Ovary (tissue), 9 donors: ENCODE measurements around the gene SPACA7. TPM values are rescaled to one million over a fixed set of nuclear protein-coding genes. Genes with fewer than 3 reads are reported as not detected.
"Not testable (repeated sequence)": the region's sequence is repeated elsewhere in the genome, so short reads cannot be mapped to it uniquely, and the experiment has no call there.

ENCODE experiments used
- DNase-seq, 5 donors: peaks; one replicate each; pipeline ENCODE4 v3.0.0-alpha.2; 2019 to 2020
- H3K27ac ChIP-seq, 2 donors: fragments of 200-600 bp; one replicate each; pipeline versions ENCODE4 v1.5.1 to v1.8.0; 2019 to 2022
- H3K27me3 ChIP-seq: fragments of 200-600 bp; one replicate; pipeline ENCODE4 v1.8.0; 2022
- H3K36me3 ChIP-seq: fragments of 200-600 bp; sonication (generic); one replicate; pipeline ENCODE4 v1.5.1; 2019
- H3K4me1 ChIP-seq: one replicate; pipeline ENCODE4 v1.8.1; 2013; ENCODE audit warnings: mild to moderate bottlenecking, moderate library complexity; ENCODE audit not compliant: insufficient read depth
- H3K4me3 ChIP-seq: fragments of 200-600 bp; sonication (generic); one replicate; pipeline ENCODE4 v1.5.1; 2017
- H3K9me3 ChIP-seq, 2 donors: fragments of 200-600 bp in 1 of 2; sonication (generic) in 1 of 2; one replicate each; pipeline versions ENCODE4 v1.5.1 to v1.8.1; 2013 to 2019; ENCODE audit warnings: mild to moderate bottlenecking in 1 of 2, moderate library complexity in 1 of 2
- EP300 ChIP-seq: sonication (generic); formaldehyde crosslinking; IDR thresholded peaks from one replicate; pipeline ENCODE4 v1.6.1; 2017; ENCODE audit warnings: antibody characterized with exemption
- POLR2A ChIP-seq: fragments of 450-650 bp; IDR thresholded peaks from one replicate; pipeline ENCODE4 v1.6.1; 2017; ENCODE audit warnings: antibody characterized with exemption, mild to moderate bottlenecking, moderate library complexity
- WGBS, 3 donors: extraction: QIAGEN DNeasy Blood & Tissue Kit in 1 of 3; methylation state at CpG; one replicate each; pipeline versions ENCODE4 v1.1.5 to v1.1.7; 2013 to 2017; 5-methylcytosine and 5-hydroxymethylcytosine counted together
- intact Hi-C, 4 donors: fragments of 100-400 bp; cut with DNase I; formaldehyde crosslinking; loops; one replicate each; pipeline versions ENCODE4 v1.11.0 to v1.15.1; 2022 to 2023
- polyA plus RNA-seq, 2 donors: library from polyadenylated mRNA; stranded (reverse); fragments of 200-250 nt in 1 of 2; fragments of 350-450 nt in 1 of 2; fragmentation: Illumina TruSeq in 1 of 2; extraction: RNeasy Lipid Tissue Mini Kit (QIAGEN cat#74804) in 1 of 2; gene quantifications; one replicate each; pipeline ENCODE4 v1.2.3, GENCODE V29; 2013 to 2014
- total RNA-seq, 7 donors: library from RNA; depleted of rRNA in 2 of 7; stranded (reverse); fragments of >200 nt in 2 of 7; fragmentation: NEBNext Ultra II Directional in 3 of 7; extraction: Animal tissue kit (Norgen Biotek cat#: 25700) in 3 of 7; gene quantifications; one replicate each; pipeline versions ENCODE4 v1.1.0 to v1.2.4, GENCODE V29; 2016 to 2023
- TF ChIP-seq, protein P1 (sequence below), 3 donors: fragments of 450-650 bp in 2 of 3; fragments of 200-600 bp in 1 of 3; IDR thresholded peaks; one replicate each; pipeline versions ENCODE4 v1.5.1 to v1.8.0; 2016 to 2022; ENCODE audit warnings: antibody characterized with exemption in 3 of 3, mild to moderate bottlenecking in 1 of 3
- donor health status: DM: no; HTN: no; CAD: no; lungs with moderate emphysema.
- donor health status: DM: no; HTN: no; CAD: no.
- donor health status: Bipolar disorder and iron deficiency.
- donor health status: DM: yes; HTN: yes; CAD: no.
- donor health status: DM: no; HTN: no; CAD: no.
- donor health status: DM: yes; HTN: yes; CAD: no.

The SPACA7 gene
- total and polyA plus RNA-seq, 9 donors: not detected

DNA sequence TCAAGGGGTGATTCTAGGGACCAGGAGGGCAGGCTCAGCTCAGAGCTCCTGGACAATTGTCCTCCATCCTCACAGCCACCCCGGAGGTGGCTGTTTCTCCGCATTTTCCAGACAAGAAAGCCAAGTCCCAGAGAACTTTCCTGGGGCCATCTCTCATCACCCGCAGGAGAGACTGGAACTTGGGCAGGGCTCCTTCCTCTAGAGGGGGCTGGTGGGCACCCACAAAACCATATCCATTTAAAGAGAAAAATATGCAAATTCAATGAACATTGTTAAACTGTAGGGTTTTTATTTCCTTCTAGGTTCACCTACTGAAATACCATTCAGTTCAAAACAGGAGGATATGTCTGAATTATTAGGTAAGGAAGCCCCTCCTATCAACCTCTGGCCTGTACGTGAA is 16.6 kb downstream of the SPACA7 start:
- TF ChIP-seq, protein P1, sequence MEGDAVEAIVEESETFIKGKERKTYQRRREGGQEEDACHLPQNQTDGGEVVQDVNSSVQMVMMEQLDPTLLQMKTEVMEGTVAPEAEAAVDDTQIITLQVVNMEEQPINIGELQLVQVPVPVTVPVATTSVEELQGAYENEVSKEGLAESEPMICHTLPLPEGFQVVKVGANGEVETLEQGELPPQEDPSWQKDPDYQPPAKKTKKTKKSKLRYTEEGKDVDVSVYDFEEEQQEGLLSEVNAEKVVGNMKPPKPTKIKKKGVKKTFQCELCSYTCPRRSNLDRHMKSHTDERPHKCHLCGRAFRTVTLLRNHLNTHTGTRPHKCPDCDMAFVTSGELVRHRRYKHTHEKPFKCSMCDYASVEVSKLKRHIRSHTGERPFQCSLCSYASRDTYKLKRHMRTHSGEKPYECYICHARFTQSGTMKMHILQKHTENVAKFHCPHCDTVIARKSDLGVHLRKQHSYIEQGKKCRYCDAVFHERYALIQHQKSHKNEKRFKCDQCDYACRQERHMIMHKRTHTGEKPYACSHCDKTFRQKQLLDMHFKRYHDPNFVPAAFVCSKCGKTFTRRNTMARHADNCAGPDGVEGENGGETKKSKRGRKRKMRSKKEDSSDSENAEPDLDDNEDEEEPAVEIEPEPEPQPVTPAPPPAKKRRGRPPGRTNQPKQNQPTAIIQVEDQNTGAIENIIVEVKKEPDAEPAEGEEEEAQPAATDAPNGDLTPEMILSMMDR (IDR thresholded peaks at IDR 0.05): no peak
- TF ChIP-seq POLR2A: no peak
- Histone ChIP-seq H3K4me1 (no peaks in the 10 kb centered on the region), H3K27ac (no peak overlapping the region), H3K9me3 (no peaks in the 10 kb centered on the region), H3K4me3 (no peak overlapping the region), H3K27me3 (no peaks in the 10 kb centered on the region), H3K36me3 (no peaks in the 10 kb centered on the region)
- 40 to 81% (median 46%) methylated on average over 4 of the region's 4 CpGs for WGBS, 3 donors
- no peak for DNase-seq
- intact Hi-C loops: no loop called here

DNA sequence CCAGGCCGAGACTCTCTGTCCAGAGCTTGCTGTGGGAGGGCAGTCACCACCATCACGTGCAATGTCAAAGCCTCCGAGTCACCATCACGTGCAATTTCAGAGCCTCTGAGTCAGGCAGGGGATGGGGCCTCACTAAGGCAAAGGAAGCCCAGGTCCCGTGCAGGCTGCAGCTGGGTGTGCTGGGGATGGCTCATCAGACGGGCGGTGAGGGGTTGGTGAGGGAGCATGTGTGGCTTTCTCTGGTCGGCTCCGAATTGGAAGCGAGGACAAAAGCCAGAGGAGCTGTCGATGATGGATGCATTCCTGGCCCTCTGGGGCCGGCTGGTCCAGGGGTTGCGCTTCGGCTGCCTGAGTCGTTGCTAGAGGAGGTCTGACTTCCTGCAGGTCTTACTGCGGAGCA is 18.9 kb downstream of the SPACA7 start:
- DNase-seq, H3K27me3 ChIP-seq, H3K36me3 ChIP-seq, H3K27ac ChIP-seq, H3K9me3 ChIP-seq, H3K4me3 ChIP-seq, intact Hi-C loops, H3K4me1 ChIP-seq: not testable (repeated sequence)
- WGBS, 3 donors: 29 to 35% (median 31%) methylated on average over 14 to 16 of the region's 16 CpGs

DNA sequence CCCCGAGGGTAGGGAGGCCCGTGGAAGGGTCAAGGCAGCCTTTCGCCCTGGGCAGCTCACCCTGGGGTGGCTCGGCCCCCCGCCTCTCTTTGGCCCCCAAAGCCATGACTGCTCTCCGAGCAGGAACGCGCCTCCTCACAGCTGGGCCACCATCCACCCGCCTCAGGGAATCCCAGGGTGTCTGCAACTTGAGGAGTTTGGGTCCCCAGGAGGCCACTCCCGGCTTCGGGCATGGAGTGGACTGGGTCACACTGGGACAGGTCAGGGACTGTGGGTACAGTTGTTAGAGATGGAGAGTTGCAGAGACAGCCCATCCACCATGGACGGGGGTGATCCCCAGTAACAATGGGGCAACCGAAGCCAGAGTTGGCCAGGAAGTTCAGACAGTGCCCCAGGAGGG is 19.8 kb downstream of the SPACA7 start:
- H3K27ac ChIP-seq, H3K27me3 ChIP-seq, intact Hi-C loops, DNase-seq, H3K9me3 ChIP-seq, H3K36me3 ChIP-seq, H3K4me3 ChIP-seq, H3K4me1 ChIP-seq: not testable (repeated sequence)
- WGBS, 3 donors: 63 to 86% (median 66%) methylated on average over 9 to 13 of the region's 13 CpGs

DNA sequence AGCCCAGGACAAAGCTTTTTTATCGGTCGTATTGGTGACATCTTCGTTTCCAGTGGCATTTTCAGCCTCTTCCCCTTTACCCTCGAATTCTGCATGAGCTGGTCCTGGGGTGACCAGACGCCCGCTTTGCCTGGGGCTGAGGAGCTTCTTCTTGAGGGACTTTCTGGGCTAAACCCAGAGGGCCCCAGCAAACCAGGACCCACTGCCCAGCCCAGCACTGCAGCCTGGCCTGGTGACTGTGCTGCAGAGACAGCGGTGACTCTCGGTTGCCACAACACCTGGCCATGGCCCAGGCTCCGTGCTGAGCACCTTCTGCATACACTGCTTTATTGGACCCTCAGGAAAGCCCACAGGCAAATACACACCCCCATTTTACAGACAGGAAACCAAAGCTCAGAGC is 21.0 kb downstream of the SPACA7 start:
- Histone ChIP-seq H3K4me1 (no peaks in the 10 kb centered on the region), H3K9me3 (no peaks in the 10 kb centered on the region), H3K27me3 (no peaks in the 10 kb centered on the region), H3K36me3 (no peaks in the 10 kb centered on the region), H3K4me3 (no peak overlapping the region), H3K27ac (no peak overlapping the region)
- TF ChIP-seq POLR2A (no peak), EP300 (no peak)
- TF ChIP-seq, protein P1 (IDR thresholded peaks at IDR 0.05): no peak
- DNase-seq: no peak
- 85 to 91% (median 86%) methylated on average over 9 of the region's 9 CpGs for WGBS, 3 donors
- intact Hi-C loops: no loop called here

DNA sequence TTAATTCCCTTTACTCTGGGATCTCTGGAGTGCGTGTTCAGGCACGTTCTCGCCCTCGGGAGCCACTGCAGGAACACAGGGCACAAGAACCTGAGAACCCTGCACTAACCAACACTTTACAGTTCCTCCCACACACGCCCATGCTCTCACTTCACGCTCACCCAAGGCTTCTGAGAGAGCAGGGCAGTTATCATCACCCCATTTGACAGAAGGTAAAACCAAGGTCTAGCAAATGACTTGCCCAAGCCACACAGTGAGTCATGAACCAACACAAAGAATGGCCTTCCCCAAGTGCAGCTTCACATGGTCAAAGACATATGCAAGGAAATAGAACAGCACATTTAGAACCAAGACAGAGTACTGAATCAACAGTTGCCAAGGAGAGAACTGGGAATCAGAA is 22.2 kb downstream of the SPACA7 start:
- H3K36me3 ChIP-seq, H3K27ac ChIP-seq, DNase-seq, H3K4me3 ChIP-seq, H3K4me1 ChIP-seq, intact Hi-C loops, H3K9me3 ChIP-seq, H3K27me3 ChIP-seq: not testable (repeated sequence)
- 67 to 84% (median 73%) methylated on average over 6 of the region's 6 CpGs for WGBS, 3 donors

DNA sequence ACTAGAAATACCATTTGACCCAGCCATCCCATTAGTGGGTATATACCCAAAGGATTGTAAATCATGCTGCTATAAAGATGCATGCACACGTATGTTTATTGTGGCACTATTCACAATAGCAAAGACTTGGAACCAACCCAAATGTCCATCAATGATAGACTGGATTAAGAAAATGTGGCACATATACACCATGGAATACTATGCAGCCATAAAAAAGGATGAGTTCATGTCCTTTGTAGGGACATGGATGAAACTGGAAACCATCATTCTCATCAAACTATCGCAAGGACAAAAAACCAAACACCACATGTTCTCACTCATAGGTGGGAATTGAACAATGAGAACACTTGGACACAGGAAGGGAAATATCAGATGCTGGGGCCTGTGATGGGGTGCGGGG is 33.7 kb downstream of the SPACA7 start:
- 61 to 78% (median 71%) methylated on average over 3 of the region's 3 CpGs for WGBS, 3 donors
- intact Hi-C loops, DNase-seq, H3K4me3 ChIP-seq, H3K27ac ChIP-seq, H3K27me3 ChIP-seq, H3K9me3 ChIP-seq, H3K4me1 ChIP-seq, H3K36me3 ChIP-seq: not testable (repeated sequence)

DNA sequence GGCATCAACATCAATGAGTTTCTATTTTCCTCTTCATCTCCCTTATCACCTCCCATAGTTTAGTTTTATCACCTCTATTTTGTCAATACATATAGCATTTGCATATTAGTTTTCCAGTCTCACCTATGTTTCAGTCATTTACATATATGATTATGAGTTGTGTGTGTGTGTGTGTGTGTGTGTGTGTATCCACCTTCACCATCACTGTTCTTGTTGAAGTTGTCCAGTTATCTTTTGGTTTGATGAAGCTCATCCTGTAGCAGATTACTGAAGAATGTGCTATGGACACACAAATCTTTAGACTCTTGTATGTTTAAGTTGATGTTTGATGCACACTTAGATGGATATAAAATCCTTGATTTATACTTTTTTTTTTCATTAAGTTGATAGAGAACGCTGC is 40.5 kb downstream of the SPACA7 start:
- no peak for DNase-seq
- peaks cover 0 to 6% of the 10 kb centered on the region in 2 donors for H3K9me3 ChIP-seq
- WGBS, 3 donors: 51 to 68% (median 62%) methylated on average over 1 of the region's 1 CpG
- H3K4me3 ChIP-seq: no peak overlapping the region
- no peaks in the 10 kb centered on the region for H3K4me1 ChIP-seq
- no peaks in the 10 kb centered on the region for H3K36me3 ChIP-seq
- no peak for TF ChIP-seq POLR2A
- TF ChIP-seq, protein P1 (IDR thresholded peaks at IDR 0.05): no peak
- TF ChIP-seq EP300: no peak
- H3K27ac ChIP-seq: no peak overlapping the region
- intact Hi-C loops: loop anchor here in 1 of 4 donors (5.0 kb wide), 1 partner anchor 1166 kb away; the partner anchor contains the start of gene TFDP1
- no peaks in the 10 kb centered on the region for H3K27me3 ChIP-seq
